Left ventricle myocardium inferior (tissue), 1 donor: ENCODE measurements around the gene NDUFS4. TPM values are rescaled to one million over a fixed set of nuclear protein-coding genes. Genes with fewer than 3 reads are reported as not detected.

Experiments
- DNase-seq: peaks from one replicate; pipeline ENCODE4 v3.0.0-alpha.2; 2020
- H3K27ac ChIP-seq: fragments of 200-600 bp; replicated peaks from 2 replicates; pipeline ENCODE4 v1.8.0; 2021
- H3K27me3 ChIP-seq: fragments of 200-600 bp; 2 replicates; pipeline ENCODE4 v1.8.0; 2021; ENCODE audit warnings: low read depth
- H3K36me3 ChIP-seq: fragments of 200-600 bp; 2 replicates; pipeline ENCODE4 v1.8.0; 2021
- H3K4me1 ChIP-seq: fragments of 200-600 bp; 2 replicates; pipeline ENCODE4 v1.8.0; 2021
- H3K4me3 ChIP-seq: fragments of 200-600 bp; 2 replicates; pipeline ENCODE4 v1.8.0; 2021; ENCODE audit warnings: mild to moderate bottlenecking, moderate library complexity
- H3K9me3 ChIP-seq: fragments of 200-600 bp; replicated peaks from 2 replicates; pipeline ENCODE4 v1.8.0; 2021
- CTCF ChIP-seq: fragments of 200-600 bp; IDR thresholded peaks from 2 replicates; pipeline ENCODE4 v1.8.0; 2021; ENCODE audit warnings: antibody characterized with exemption, mild to moderate bottlenecking, borderline replicate concordance
- intact Hi-C: fragments of 100-400 bp; cut with micrococcal nuclease; formaldehyde crosslinking; loops from one replicate; pipeline ENCODE4 v1.11.0; 2022
- total RNA-seq: library from RNA; stranded (reverse); fragmentation: NEBNext Ultra II Directional; extraction: Animal tissue kit (Norgen Biotek cat#: 25700); gene quantifications from one replicate; pipeline ENCODE4 v1.2.1, GENCODE V29; 2021
- donor health status: DM: no; HTN: yes; CAD: no; lungs with severe emphysema.

The NDUFS4 gene
- total RNA-seq, 1 donor from 2014 or later = 187 TPM

- Histone ChIP-seq H3K4me1 (no peaks in the 10 kb centered on the region), H3K27me3 (no peaks in the 10 kb centered on the region), H3K9me3 (no peaks in the 10 kb centered on the region), H3K4me3 (no peak overlapping the region), H3K36me3 (no peaks in the 10 kb centered on the region), H3K27ac (no peak overlapping the region)
- intact Hi-C loops = no loop called here
- DNase-seq = no peak
- TF ChIP-seq CTCF = no peak
These were observed 10.6 kb upstream of the NDUFS4 start for GRCh38 chr5:53549792-53550191.

- H3K4me3 ChIP-seq = no peak overlapping the region
- DNase-seq = no peak
- peaks cover 21% of the 10 kb centered on the region for H3K27me3 ChIP-seq
- H3K9me3 ChIP-seq = no peaks in the 10 kb centered on the region
- H3K27ac ChIP-seq = no peak overlapping the region
- H3K4me1 ChIP-seq = no peaks in the 10 kb centered on the region
- no peaks in the 10 kb centered on the region for H3K36me3 ChIP-seq
- intact Hi-C loops = no loop called here
- no peak for TF ChIP-seq CTCF
These were observed 7.9 kb upstream of the NDUFS4 start for GRCh38 chr5:53552561-53552960.

GRCh38 chr5:53554444-53554843 is 6.0 kb upstream of the NDUFS4 start:
- Histone ChIP-seq H3K27me3 (peaks cover 21% of the 10 kb centered on the region), H3K4me3 (no peak overlapping the region), H3K36me3 (no peaks in the 10 kb centered on the region), H3K4me1 (no peaks in the 10 kb centered on the region), H3K9me3 (peaks cover 7% of the 10 kb centered on the region), H3K27ac (no peak overlapping the region)
- TF ChIP-seq CTCF = no peak
- intact Hi-C loops = no loop called here
- no peak for DNase-seq

GRCh38 chr5:53555160-53555559 is 5.3 kb upstream of the NDUFS4 start:
- TF ChIP-seq CTCF = no peak
- peaks cover 7% of the 10 kb centered on the region for H3K9me3 ChIP-seq
- no peak for DNase-seq
- no peak overlapping the region for H3K4me3 ChIP-seq
- peaks cover 7% of the 10 kb centered on the region for H3K4me1 ChIP-seq
- H3K36me3 ChIP-seq = no peaks in the 10 kb centered on the region
- intact Hi-C loops = no loop called here
- H3K27ac ChIP-seq = no peak overlapping the region
- H3K27me3 ChIP-seq = peaks cover 21% of the 10 kb centered on the region

GRCh38 chr5:53556001-53556400 is 4.4 kb upstream of the NDUFS4 start:
- TF ChIP-seq CTCF = no peak
- no peaks in the 10 kb centered on the region for H3K36me3 ChIP-seq
- intact Hi-C loops = no loop called here
- H3K27ac ChIP-seq = no peak overlapping the region
- DNase-seq = no peak
- peaks cover 13% of the 10 kb centered on the region for H3K4me1 ChIP-seq
- H3K9me3 ChIP-seq = peaks cover 7% of the 10 kb centered on the region
- no peak overlapping the region for H3K4me3 ChIP-seq
- H3K27me3 ChIP-seq = peaks cover 21% of the 10 kb centered on the region

GRCh38 chr5:53557386-53557785 is 3.1 kb upstream of the NDUFS4 start:
- no peaks in the 10 kb centered on the region for H3K36me3 ChIP-seq
- peaks cover 21% of the 10 kb centered on the region for H3K27me3 ChIP-seq
- H3K9me3 ChIP-seq = peaks cover 7% of the 10 kb centered on the region
- no peak overlapping the region for H3K4me3 ChIP-seq
- no peak for TF ChIP-seq CTCF
- intact Hi-C loops = no loop called here
- DNase-seq = no peak
- no peak overlapping the region for H3K27ac ChIP-seq
- peaks cover 26% of the 10 kb centered on the region for H3K4me1 ChIP-seq
